Parathyroid adenoma (tissue), 2 donors: ENCODE results near the gene AP2A1.

Source experiments
- H2AFZ ChIP-seq: fragments of 300-600 bp; sonication (generic); one replicate; pipeline ENCODE4 v1.7.0; 2017; ENCODE audit warnings: antibody characterized with exemption, mild to moderate bottlenecking
- H3K27ac ChIP-seq: fragments of 300-600 bp; sonication (generic); one replicate; pipeline ENCODE4 v1.7.0; 2017
- H3K27me3 ChIP-seq: fragments of 300-600 bp; sonication (generic); one replicate; pipeline ENCODE4 v1.7.0; 2017; ENCODE audit warnings: low read length; ENCODE audit not compliant: control insufficient read depth, insufficient read depth
- H3K36me3 ChIP-seq: fragments of 300-600 bp; sonication (generic); one replicate; pipeline ENCODE4 v1.7.0; 2017; ENCODE audit warnings: low read length; ENCODE audit not compliant: control insufficient read depth, insufficient read depth
- H3K4me1 ChIP-seq: fragments of 300-600 bp; sonication (generic); one replicate; pipeline ENCODE4 v1.7.0; 2017; ENCODE audit warnings: control low read depth
- H3K4me2 ChIP-seq: fragments of 300-600 bp; sonication (generic); one replicate; pipeline ENCODE4 v1.7.0; 2017; ENCODE audit warnings: low read length
- H3K4me3 ChIP-seq: fragments of 300-600 bp; sonication (generic); one replicate; pipeline ENCODE4 v1.7.0; 2017; ENCODE audit warnings: low read depth, low read length
- H3K79me2 ChIP-seq: fragments of 300-600 bp; sonication (generic); one replicate; pipeline ENCODE4 v1.7.0; 2017; ENCODE audit warnings: control low read depth
- H3K9ac ChIP-seq: fragments of 300-600 bp; sonication (generic); one replicate; pipeline ENCODE4 v1.7.0; 2017; ENCODE audit warnings: mild to moderate bottlenecking
- H3K9me3 ChIP-seq: fragments of 300-600 bp; sonication (generic); one replicate; pipeline ENCODE4 v1.7.0; 2017; ENCODE audit warnings: low read length; ENCODE audit not compliant: control insufficient read depth
- CTCF ChIP-seq: fragments of 300-600 bp; sonication (generic); IDR thresholded peaks from one replicate; pipeline ENCODE4 v1.7.0; 2017; ENCODE audit warnings: antibody characterized with exemption, mild to moderate bottlenecking
- donor health status: primary hyperparathyroidism.

Gene AP2A1

GRCh38 chr19:49820125-49820524, 53.3 kb downstream of the AP2A1 start:
- no peak overlapping the region for H3K4me2 ChIP-seq
- H3K27ac ChIP-seq: no peak overlapping the region
- no peak overlapping the region for H3K9ac ChIP-seq
- TF ChIP-seq CTCF: no peak
- peaks cover 3% of the 10 kb centered on the region for H3K4me1 ChIP-seq
- no peak overlapping the region for H3K4me3 ChIP-seq
- no peaks in the 10 kb centered on the region for H3K9me3 ChIP-seq
- H3K36me3 ChIP-seq: no peaks in the 10 kb centered on the region
- no peaks in the 10 kb centered on the region for H3K27me3 ChIP-seq
- peaks cover 37% of the 10 kb centered on the region for H3K79me2 ChIP-seq
- no peak overlapping the region for H2AFZ ChIP-seq

DNA sequence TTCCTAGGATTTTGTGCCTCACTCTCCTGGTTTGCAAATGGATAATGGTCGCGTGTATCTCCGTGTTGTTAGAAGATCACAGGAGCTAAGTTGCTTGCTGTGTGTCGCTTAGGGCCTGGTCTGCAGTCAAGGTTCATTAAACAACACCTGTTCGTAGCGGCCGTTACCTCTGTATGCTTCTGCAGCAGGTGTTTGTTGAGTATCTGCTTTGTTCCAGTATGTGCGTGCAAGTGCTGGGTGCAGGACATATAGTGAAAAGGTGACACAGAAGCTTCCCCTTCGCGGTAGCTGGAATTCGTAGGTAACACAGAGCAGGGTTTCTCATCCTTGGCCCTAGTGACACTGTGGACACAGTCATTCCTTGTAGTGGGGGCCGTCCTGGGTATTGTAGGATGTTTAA, 56.7 kb downstream of the AP2A1 start:
- no peak for TF ChIP-seq CTCF
- Histone ChIP-seq H3K4me3 (no peak overlapping the region), H3K79me2 (peaks cover 43% of the 10 kb centered on the region), H3K4me1 (peaks cover 3% of the 10 kb centered on the region), H3K9me3 (no peaks in the 10 kb centered on the region), H3K27me3 (no peaks in the 10 kb centered on the region), H3K9ac (no peak overlapping the region), H3K4me2 (no peak overlapping the region), H2AFZ (no peak overlapping the region), H3K36me3 (no peaks in the 10 kb centered on the region), H3K27ac (no peak overlapping the region)

GRCh38 chr19:49824662-49825061, 57.9 kb downstream of the AP2A1 start:
- no peaks in the 10 kb centered on the region for H3K36me3 ChIP-seq
- no peak overlapping the region for H3K27ac ChIP-seq

GRCh38 chr19:49827034-49827433, 60.2 kb downstream of the AP2A1 start:
- Histone ChIP-seq H3K27me3 (no peaks in the 10 kb centered on the region), H3K9ac (no peak overlapping the region), H3K79me2 (peaks cover 20% of the 10 kb centered on the region), H3K4me3 (no peak overlapping the region), H3K4me2 (no peak overlapping the region), H3K9me3 (no peaks in the 10 kb centered on the region), H3K27ac (no peak overlapping the region), H3K4me1 (no peaks in the 10 kb centered on the region), H3K36me3 (no peaks in the 10 kb centered on the region), H2AFZ (no peak overlapping the region)
- no peak for TF ChIP-seq CTCF

More at GRCh38 chr19:49824662-49825061, 57.9 kb downstream of the AP2A1 start:
- Histone ChIP-seq H2AFZ (no peak overlapping the region), H3K9me3 (no peaks in the 10 kb centered on the region), H3K9ac (no peak overlapping the region), H3K79me2 (peaks cover 33% of the 10 kb centered on the region), H3K4me2 (no peak overlapping the region), H3K4me3 (no peak overlapping the region), H3K27me3 (no peaks in the 10 kb centered on the region), H3K4me1 (no peaks in the 10 kb centered on the region)
- TF ChIP-seq CTCF: no peak

DNA sequence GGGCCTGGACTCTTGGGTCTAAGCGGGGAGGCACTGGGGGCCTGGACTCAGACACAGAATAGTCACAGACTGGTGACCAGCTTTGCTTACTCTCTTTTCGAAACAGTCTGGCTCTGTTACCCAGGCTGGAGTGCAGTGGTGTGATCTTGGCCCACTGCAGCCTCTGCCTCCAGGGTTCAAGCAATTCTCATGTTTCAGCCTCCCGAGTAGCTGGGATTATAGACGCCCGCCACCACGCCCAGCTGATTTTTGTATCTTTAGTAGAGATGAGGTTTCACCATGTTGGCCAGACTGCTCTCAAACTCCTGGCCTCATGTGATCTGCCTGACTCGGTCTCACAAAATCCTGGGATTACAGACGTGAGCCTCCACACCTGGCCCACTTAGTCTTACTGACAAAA, 62.4 kb downstream of the AP2A1 start:
- Histone ChIP-seq H3K36me3 (no peaks in the 10 kb centered on the region), H3K27me3 (no peaks in the 10 kb centered on the region), H3K27ac (no peak overlapping the region), H3K4me2 (no peak overlapping the region), H3K4me1 (no peaks in the 10 kb centered on the region), H2AFZ (no peak overlapping the region), H3K4me3 (no peak overlapping the region), H3K9ac (no peak overlapping the region), H3K9me3 (no peaks in the 10 kb centered on the region), H3K79me2 (peaks cover 13% of the 10 kb centered on the region)
- no peak for TF ChIP-seq CTCF
